Heart left ventricle (tissue), 13 donors: ENCODE measurements around the gene DBNDD1.

Experiments used
- CTCF ChIP-seq, 12 donors: fragments of 200-600 bp; sonication (generic) in 4 of 12; IDR thresholded peaks; one replicate each; pipeline versions ENCODE4 v1.5.0 to v1.8.0; 2018 to 2022; ENCODE audit warnings: antibody characterized with exemption in 12 of 12, mild to moderate bottlenecking in 5 of 12
- POLR2A ChIP-seq, 2 donors: fragments of 450-650 bp; IDR thresholded peaks; one replicate each; pipeline ENCODE4 v1.6.1; 2017; ENCODE audit warnings: antibody characterized with exemption in 2 of 2, mild to moderate bottlenecking in 2 of 2, moderate library complexity in 2 of 2
- donor health status: ischemic (EF 13 %, LVEDD 7.1; RV severe dilation, severe dysfunction).
- donor health status: DM: no; HTN: yes; CAD: no.
- donor health status: DM: no; HTN: no; CAD: no.
- donor health status: ischemic (EF 25% LVEDD 6.9; RV normal size, moderate dysfunction).
- donor health status: ischemic (EF 25% LVEDD 5.7; RV mildly dilated, moderate dysfunction).
- donor health status: ischemic (EF 35%, LVEDD 5.7; RV mildly dilated, moderate dysfunction).
- donor health status: nonischemic (EF 11% LVEDD 7.7; RV severe dilation, severe dysfunction).
- donor health status: DM: yes; HTN: yes; CAD: no.
- donor health status: PGD.
- donor health status: ischemic (EF 29% LVEDD 5.4; RV normal size, mild dysfunction).
- donor health status: nonischemic (EF 23%, LVEDD 6.1; RV moderate dilation, normal function).

GRCh38 chr16:90034504-90034903, 15.2 kb upstream of the DBNDD1 start:
- TF ChIP-seq CTCF (IDR thresholded peaks at IDR 0.05) (no peak), POLR2A (IDR thresholded peaks at IDR 0.05) (no peak)
